ENCODE data around the gene RAB38. TPM values are rescaled to one million over a fixed set of nuclear protein-coding genes. Genes with fewer than 3 reads are reported as not detected.

RAB38 gene
- total RNA-seq, 1 donor = 1.1 TPM

DNA sequence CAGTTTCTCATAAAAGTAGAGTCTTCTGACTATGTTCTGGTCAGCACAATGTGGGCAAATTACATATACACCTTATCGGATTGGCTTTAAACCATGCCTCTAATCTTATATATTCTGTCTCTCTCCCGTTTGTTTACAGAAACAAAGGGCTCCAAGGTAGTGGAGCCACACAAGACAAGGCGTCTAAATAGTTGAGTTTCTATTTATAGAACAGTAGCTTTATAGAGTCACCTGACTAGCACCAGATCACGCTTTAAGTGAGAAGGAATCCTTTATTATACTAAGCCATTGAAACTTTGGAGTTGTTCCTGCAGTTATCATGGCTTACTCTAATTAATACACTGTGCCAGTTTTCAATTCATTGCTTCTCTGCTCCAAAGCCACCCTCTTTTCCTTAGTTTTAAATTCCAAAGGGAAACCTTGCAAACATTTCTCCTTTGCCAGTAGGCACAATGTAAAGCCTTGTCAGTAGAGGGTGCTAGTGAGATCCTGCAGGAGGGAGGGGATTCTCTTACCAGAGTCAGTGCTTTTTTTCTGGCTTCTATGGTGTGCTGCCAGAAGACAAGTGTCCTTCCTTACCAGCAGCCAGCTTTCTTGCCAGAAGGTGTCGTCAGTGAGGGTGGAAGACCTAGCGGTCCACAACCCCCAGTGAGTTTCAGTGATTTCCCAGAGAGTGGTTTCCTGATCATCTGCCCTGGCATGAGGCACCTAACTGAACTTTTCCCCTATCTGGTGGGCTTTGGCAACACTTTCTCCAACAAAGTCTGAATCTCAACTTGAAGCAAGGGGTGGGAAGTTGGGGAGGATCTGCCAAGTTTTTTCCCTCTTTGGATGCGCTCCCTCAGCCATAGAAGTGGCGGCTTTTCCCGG, 71.7 kb downstream of the RAB38 start:
- no peak for DNase-seq (ENCODE audit: insufficient read length, low spot score, missing footprints)
- H3K9me3 ChIP-seq (ENCODE audit: low read depth, low read length) = no peaks in the 10 kb centered on the region
- H2AFZ ChIP-seq (ENCODE audit: low read length) = no peak overlapping the region

DNA sequence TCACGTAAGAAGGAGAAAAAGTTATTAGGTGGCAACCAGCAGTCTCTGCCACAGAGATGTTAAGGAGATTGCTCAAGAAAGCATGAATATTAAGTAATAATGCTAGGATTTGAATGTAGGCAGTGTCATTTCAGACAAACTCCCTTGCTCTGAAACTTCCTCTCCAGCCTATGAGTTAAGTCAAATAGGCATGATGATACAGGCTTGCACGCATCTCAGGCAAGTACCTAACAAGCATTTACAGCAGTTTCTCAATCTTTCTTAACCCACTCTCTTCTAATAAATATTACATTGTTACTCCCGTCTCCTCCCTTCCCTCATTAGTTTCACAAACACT, 72.7 kb downstream of the RAB38 start:
- Histone ChIP-seq H3K27ac (ENCODE audit: low read depth, low read length) (no peak overlapping the region), H3K4me2 (ENCODE audit: insufficient read depth, low read length) (no peak overlapping the region), H3K79me2 (ENCODE audit: insufficient read depth, low read length) (no peaks in the 10 kb centered on the region), H3K27me3 (ENCODE audit: insufficient read depth, low read length) (no peaks in the 10 kb centered on the region), H3K9me3 (ENCODE audit: low read depth, low read length) (no peaks in the 10 kb centered on the region), H3K4me3 (ENCODE audit: insufficient read depth, low read length) (no peak overlapping the region), H3K4me1 (ENCODE audit: insufficient read depth, low read length) (no peaks in the 10 kb centered on the region), H2AFZ (ENCODE audit: low read length) (no peak overlapping the region), H3K36me3 (ENCODE audit: insufficient read depth, low read length) (no peaks in the 10 kb centered on the region), H4K20me1 (ENCODE audit: insufficient read depth, low read length) (no peaks in the 10 kb centered on the region)
- no peak for DNase-seq (ENCODE audit: insufficient read length, low spot score, missing footprints)
- TF ChIP-seq, protein P1, sequence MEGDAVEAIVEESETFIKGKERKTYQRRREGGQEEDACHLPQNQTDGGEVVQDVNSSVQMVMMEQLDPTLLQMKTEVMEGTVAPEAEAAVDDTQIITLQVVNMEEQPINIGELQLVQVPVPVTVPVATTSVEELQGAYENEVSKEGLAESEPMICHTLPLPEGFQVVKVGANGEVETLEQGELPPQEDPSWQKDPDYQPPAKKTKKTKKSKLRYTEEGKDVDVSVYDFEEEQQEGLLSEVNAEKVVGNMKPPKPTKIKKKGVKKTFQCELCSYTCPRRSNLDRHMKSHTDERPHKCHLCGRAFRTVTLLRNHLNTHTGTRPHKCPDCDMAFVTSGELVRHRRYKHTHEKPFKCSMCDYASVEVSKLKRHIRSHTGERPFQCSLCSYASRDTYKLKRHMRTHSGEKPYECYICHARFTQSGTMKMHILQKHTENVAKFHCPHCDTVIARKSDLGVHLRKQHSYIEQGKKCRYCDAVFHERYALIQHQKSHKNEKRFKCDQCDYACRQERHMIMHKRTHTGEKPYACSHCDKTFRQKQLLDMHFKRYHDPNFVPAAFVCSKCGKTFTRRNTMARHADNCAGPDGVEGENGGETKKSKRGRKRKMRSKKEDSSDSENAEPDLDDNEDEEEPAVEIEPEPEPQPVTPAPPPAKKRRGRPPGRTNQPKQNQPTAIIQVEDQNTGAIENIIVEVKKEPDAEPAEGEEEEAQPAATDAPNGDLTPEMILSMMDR (IDR thresholded peaks at IDR 0.05; ENCODE audit: extremely low read depth, low read depth, low read length) = no peak

More for the DNA sequence above, 71.7 kb downstream of the RAB38 start:
- H3K27me3 ChIP-seq (ENCODE audit: insufficient read depth, low read length) = no peaks in the 10 kb centered on the region
- H3K4me1 ChIP-seq (ENCODE audit: insufficient read depth, low read length) = no peaks in the 10 kb centered on the region
- no peak overlapping the region for H3K4me3 ChIP-seq (ENCODE audit: insufficient read depth, low read length)
- TF ChIP-seq, protein P1 (IDR thresholded peaks at IDR 0.05; ENCODE audit: extremely low read depth, low read depth, low read length) = peak; percentile 77
- no peaks in the 10 kb centered on the region for H3K36me3 ChIP-seq (ENCODE audit: insufficient read depth, low read length)
- H3K4me2 ChIP-seq (ENCODE audit: insufficient read depth, low read length) = no peak overlapping the region
- no peaks in the 10 kb centered on the region for H4K20me1 ChIP-seq (ENCODE audit: insufficient read depth, low read length)
- no peaks in the 10 kb centered on the region for H3K79me2 ChIP-seq (ENCODE audit: insufficient read depth, low read length)
- no peak overlapping the region for H3K27ac ChIP-seq (ENCODE audit: low read depth, low read length)

DNA sequence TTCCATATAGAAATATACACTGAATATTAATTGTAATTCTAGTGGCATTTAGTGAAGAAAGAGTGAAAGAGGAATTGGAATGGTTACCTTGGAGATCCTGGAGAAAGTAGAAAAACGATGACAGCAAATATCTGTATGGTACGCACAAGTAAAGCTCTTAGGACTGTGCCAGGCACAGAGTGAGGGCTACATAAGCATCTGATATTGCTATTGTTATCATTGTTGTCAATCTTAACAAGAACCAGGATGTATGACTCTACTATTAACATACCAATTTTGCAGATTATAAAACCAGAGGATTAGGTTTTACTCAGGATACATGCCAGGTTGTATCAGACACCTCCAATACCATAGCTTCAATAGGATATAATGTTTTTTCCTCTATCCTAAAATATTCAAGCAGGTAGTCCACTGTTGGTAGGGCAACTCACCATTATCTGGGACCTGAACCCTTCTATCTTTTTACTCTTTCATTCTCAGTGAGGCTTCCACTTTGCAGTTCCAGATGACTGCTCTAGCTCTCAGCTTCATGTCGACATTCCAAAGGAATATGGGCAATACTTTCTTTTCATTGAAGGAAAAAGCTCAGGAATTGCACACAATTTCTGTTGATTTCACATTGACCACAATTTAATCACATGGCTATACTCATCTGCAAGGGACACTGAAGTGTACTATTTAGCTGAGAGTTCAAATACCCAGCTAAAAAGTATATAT, 73.2 kb downstream of the RAB38 start:
- H4K20me1 ChIP-seq (ENCODE audit: insufficient read depth, low read length) = no peaks in the 10 kb centered on the region
- TF ChIP-seq, protein P1 (IDR thresholded peaks at IDR 0.05; ENCODE audit: extremely low read depth, low read depth, low read length) = no peak
- H3K79me2 ChIP-seq (ENCODE audit: insufficient read depth, low read length) = no peaks in the 10 kb centered on the region
- H3K4me2 ChIP-seq (ENCODE audit: insufficient read depth, low read length) = no peak overlapping the region
- no peaks in the 10 kb centered on the region for H3K9me3 ChIP-seq (ENCODE audit: low read depth, low read length)
- H3K4me3 ChIP-seq (ENCODE audit: insufficient read depth, low read length) = no peak overlapping the region
- no peak for DNase-seq (ENCODE audit: insufficient read length, low spot score, missing footprints)
- no peaks in the 10 kb centered on the region for H3K36me3 ChIP-seq (ENCODE audit: insufficient read depth, low read length)
- H2AFZ ChIP-seq (ENCODE audit: low read length) = no peak overlapping the region
- H3K27ac ChIP-seq (ENCODE audit: low read depth, low read length) = no peak overlapping the region
- no peaks in the 10 kb centered on the region for H3K4me1 ChIP-seq (ENCODE audit: insufficient read depth, low read length)
- H3K27me3 ChIP-seq (ENCODE audit: insufficient read depth, low read length) = no peaks in the 10 kb centered on the region

DNA sequence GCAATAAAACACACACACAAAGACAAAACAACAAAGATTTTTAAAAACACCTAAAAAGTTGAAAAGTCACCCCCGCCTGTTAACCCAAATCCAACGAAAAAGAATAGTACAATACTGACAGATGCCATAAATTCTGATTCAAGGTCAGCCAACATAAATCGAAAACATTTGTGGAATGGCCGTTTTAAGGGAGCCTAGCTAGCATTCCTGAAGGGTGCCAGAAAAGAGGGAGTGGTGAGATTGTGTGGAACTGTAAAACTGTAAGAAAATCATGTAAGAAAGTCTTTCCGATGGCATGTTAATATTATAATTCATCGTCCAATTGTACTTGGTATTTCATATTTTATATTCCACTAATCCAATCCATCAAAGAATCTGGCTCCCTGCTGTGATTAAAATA, 75.1 kb downstream of the RAB38 start:
- TF ChIP-seq, protein P1 (IDR thresholded peaks at IDR 0.05; ENCODE audit: extremely low read depth, low read depth, low read length) = no peak
- no peak for DNase-seq (ENCODE audit: insufficient read length, low spot score, missing footprints)
- H3K4me2 ChIP-seq (ENCODE audit: insufficient read depth, low read length) = no peak overlapping the region
- H3K4me1 ChIP-seq (ENCODE audit: insufficient read depth, low read length) = no peaks in the 10 kb centered on the region
- no peaks in the 10 kb centered on the region for H3K9me3 ChIP-seq (ENCODE audit: low read depth, low read length)
- no peaks in the 10 kb centered on the region for H3K27me3 ChIP-seq (ENCODE audit: insufficient read depth, low read length)
- no peaks in the 10 kb centered on the region for H3K36me3 ChIP-seq (ENCODE audit: insufficient read depth, low read length)
- no peak overlapping the region for H2AFZ ChIP-seq (ENCODE audit: low read length)
- no peaks in the 10 kb centered on the region for H4K20me1 ChIP-seq (ENCODE audit: insufficient read depth, low read length)
- H3K79me2 ChIP-seq (ENCODE audit: insufficient read depth, low read length) = no peaks in the 10 kb centered on the region
- no peak overlapping the region for H3K27ac ChIP-seq (ENCODE audit: low read depth, low read length)
- H3K4me3 ChIP-seq (ENCODE audit: insufficient read depth, low read length) = no peak overlapping the region

Measured in osteoblast (primary cell).